Stimulated activated CD4-positive, alpha-beta T cell treated with anti-CD3 and anti-CD28 coated beads, TNF-alpha, amount 100 ng/mL, for 48 hours (primary cell): ENCODE data around the gene CNTROB.
"Not testable (repeated sequence)": the region's sequence is repeated elsewhere in the genome, so short reads cannot be mapped to it uniquely, and the experiment has no call there.

Experiments used
- DNase-seq, 3 donors: peaks; one replicate each; pipeline ENCODE4 v3.0.0-alpha.2; 2020; ENCODE audit warnings: low read depth in 3 of 3

Gene CNTROB

DNA sequence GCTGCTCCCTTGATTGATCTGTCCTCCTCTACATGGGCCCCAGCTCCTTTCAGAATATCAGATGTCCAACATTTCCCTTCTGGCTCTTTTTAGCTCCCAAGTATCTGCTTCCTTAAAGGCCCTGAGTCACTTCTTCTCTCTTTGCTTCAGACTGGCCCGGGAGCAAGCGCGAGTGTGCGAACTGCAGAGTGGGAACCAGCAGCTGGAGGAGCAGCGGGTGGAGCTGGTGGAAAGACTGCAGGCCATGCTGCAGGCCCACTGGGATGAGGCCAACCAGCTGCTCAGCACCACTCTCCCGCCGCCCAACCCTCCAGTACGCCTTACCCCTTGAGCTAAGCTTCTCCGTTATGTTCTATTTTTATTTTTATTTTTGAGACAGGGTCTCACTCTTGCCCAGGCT, 12.3 kb downstream of the CNTROB start:
- no peak for DNase-seq

DNA sequence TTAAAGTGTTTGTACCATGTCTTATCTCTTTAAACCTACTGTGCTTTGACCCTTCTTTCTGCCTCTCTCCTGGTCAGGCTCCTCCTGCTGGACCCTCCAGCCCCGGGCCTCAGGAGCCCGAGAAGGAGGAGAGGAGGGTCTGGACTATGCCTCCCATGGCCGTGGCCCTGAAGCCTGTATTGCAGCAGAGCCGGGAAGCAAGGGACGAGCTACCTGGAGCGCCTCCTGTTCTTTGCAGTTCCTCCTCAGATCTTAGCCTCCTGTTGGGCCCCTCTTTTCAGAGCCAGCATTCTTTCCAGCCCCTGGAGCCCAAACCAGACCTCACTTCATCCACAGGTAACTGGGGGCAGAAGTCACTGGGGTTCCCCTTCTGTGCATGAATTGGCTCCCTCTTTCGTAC, 13.6 kb downstream of the CNTROB start:
- no peak for DNase-seq

DNA sequence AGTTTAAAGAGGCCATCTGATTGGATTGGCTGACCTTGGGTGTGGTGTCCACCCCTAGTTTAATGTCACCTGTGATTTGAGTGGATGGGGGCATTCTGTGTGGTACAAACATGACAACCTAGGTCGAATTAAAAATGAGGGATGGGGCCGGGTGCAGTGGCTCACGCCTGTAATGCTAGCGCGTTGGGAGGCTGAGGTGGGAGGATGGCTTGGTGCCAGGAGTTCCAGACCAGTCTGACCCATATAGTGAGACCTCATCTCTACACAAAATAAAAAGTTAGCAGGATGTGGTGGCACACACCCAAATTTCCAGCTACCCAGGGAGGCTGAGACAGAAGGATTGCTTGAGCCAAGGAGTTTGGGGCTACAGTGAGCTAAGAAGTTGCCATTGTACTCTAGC, 14.4 kb downstream of the CNTROB start:
- no peak for DNase-seq

DNA sequence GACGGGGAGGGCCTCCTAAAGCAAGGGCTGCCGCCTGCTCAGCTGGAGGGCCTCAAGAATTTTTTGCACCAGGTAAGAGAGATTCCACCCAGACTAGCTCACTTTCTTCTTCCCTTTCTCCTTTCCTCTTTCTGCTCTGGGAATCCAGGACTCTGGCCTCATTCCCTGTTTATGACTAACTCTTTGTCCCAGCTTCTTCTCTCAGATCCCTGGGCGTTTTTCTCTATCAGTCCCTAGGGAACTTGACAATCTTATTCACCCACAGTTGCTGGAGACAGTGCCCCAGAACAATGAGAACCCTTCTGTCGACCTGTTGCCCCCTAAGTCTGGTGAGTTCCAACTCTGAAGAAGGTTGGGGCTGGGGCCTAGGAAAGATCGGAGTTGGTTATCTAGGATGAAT, 15.6 kb downstream of the CNTROB start:
- DNase-seq, result no peak

DNA sequence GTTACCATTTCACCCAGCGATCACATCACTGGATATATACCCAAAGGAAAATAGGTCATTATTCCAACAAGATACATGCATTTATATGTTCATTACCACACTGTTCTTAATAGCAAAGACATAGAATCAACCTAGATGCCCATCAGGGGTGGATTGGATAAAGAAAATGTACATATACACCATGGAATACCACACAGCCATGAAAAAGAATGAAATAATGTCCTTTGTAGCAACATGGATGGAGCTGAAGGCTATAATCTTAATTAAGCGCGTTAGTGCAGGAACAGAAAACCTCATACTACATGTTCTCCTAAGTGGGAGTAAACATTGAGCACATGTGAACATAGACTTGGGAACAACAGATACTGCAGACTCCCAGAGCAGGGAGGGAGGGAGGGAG, 18.6 kb downstream of the CNTROB start:
- no peak for DNase-seq

DNA sequence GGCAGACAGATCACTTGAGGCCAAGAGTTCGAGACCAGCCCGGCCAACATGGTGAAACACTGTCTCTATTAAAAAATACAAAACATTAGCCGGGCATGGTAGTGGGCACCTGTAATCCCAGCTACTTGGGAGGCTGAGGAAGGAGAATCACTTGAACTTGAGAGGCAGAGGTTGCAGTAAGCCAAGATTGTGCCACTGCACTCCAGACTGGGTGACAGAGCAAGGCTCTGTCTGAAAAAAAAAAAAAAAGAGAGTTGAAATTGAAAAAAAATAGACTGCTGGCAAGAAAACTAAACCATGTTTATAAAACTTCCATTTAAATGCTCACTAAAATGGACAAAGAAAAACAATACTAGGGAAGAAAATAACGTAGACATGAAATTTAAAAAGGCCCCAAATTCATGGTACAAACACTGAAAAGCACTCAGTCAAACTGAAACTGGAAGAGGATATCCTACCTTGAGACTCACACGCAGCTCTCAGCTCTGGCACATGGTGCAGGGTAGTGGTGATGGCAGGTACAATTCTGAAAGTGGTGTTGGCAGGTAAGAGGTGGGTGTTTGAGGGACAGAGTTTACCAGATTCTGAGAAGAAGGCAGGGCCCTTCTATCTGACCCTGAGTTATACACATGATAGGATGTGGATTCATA, 19.3 kb downstream of the CNTROB start:
- peak in 1 of 3 donors; percentile 41 for DNase-seq

DNA sequence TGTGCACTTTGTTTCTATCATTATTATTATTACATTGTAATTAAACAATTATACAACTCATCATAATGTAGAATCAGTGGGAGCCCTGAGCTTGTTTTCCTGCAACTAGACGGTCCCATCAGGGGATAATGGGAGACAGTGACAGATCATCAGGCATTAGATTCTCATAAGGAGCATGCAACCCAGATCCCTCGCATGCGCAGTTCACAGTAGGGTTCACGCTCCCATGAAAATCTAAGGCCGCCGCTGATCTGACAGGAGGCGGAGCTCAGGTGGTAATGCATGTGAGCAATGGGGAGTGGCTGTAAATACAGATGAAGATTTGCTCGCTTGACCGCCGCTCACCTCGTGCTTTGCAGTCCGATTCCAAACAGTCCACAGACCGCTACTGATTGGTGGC, 21.3 kb downstream of the CNTROB start:
- not testable (repeated sequence) for DNase-seq

DNA sequence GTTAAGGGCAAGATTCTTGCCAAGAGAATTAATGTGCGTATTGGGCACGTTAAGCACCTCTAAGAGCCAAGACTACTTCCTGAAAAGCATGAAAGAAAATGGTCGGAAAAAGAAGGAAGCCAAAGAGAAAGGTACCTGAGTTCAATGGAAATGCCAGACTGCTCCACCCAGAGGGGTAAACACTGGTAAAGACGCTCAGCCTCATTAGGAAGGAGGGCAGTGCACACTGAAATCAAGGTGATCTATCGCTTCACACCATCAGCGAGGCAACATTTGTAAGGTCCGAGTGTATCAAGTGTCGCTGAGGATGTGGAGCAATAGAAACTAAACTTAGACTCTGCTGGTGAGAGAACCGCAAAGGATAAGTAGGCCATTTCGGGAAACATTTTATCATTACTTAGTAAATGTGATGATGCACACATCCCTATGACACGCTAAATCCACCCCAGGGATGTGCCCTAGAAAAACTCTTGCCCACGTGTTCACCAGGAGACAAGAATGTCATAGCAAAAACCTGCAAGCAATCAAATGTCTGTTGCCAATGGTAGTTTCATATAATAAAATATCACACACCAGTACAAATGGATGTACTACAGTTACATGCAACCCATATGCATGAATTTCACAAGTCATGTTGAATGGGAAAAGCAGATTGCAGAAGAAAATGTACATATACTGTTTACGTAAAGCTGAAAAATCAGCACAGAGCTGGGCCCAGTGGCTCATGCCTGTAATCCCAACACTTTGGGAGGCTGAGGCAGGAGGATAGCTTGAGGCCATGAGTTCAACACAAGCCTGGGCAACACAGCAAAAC, 23.6 kb downstream of the CNTROB start:
- DNase-seq, result no peak

DNA sequence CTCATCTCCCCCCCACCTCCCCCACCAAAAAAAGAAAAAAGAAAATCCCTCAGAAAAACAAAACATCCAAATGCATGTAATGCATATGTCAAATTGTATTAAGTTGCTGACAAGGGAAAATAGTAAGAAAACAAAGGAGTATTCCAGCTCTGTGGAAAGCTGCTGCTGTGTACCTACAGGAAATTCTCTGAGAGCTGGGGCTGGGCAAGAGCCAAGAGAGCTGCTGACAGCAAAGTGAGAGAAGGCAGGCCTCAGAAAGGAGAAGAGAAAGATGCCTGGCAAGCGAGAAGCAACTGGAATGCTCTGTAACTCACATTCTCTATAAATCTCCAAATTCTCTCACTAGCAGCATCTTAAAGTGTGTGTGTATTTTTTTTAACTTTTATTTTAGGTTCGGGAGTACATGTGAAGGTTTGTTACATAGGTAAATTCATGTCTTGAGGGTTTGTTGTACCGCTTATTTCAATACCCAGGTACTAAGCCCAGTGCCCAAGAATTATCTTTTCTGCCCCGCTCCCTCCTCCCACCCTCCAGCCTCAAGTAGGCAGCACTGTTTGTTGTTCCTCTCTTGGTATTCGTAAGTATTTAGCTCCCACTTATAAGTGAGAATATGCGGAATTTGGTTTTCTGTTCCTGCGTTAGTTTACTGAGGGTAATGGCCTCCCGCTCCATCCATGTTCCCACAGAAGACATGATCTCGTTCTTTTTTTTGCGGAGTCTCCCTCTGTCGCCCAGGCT, 24.4 kb downstream of the CNTROB start:
- DNase-seq, result no peak

DNA sequence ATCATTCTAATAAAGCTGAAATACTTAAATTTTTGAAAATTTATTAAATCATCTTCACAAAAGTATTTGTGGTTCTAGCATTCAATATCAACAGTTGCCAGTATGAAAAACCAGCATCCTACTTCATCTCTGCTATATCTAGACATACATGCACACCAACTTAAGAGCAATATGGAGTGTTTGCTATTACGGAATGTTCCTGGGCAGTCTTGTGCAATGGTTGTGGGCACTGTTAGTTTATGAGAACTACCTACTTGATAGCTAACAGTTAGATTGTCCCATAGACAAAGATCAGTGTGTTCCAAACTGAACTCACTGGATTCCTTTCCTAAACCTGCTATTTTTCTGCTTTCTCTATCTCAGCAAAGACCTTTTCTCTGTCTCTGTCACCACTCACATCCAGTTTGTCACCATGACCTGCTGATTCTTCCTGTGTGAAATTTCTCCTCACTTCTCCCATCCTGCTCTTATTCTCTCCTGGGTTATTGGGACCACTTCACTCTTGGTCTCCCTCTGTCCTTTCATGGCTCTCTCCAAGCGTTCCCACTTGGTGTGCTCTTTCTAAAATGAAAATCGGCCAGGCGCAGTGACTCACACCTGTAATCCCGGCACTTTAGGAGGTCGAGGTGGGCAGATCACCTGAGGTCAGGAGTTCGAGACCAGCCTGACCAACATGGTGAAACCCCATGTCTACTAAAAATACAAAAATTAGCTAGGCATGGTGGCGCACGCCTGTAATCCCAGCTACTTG, 27.7 kb downstream of the CNTROB start:
- no peak for DNase-seq

DNA sequence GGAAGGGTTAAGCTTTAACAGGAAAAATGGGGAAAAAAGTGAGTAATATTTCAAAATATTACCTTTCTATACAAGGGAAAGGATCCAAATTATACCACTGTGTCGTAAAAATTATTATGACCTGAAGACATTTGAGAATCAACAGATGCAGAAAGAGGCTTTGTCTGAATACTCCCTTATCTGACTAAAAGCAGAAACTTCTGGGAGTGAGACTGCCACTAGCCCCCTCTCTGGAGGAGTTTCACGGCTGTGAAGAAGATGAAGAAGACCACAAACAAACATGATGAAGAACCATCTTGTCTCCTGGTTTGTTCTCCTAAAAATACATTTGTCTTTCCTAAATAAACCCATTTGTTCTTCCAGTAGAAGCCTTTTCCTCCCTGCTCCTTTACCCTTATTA, 29.4 kb downstream of the CNTROB start:
- no peak for DNase-seq

DNA sequence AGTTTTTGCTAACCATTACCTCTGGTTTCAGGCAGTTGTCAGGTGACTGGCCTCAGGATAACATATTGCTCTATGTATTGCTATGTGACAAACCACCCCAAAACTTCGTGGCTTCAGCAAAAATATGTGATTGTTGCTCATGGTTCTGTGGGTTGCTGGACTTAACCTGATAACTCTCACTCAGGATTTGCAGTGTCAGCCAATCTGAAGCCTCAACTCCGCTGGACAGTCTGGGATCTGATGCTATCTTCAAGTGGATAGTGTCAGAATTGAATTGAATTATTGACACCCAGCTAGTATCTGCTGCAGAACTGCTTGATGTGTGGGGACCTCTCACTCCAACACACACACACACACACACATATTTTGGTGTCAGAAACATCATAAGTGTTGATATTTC, 35.7 kb downstream of the CNTROB start:
- no peak for DNase-seq

DNA sequence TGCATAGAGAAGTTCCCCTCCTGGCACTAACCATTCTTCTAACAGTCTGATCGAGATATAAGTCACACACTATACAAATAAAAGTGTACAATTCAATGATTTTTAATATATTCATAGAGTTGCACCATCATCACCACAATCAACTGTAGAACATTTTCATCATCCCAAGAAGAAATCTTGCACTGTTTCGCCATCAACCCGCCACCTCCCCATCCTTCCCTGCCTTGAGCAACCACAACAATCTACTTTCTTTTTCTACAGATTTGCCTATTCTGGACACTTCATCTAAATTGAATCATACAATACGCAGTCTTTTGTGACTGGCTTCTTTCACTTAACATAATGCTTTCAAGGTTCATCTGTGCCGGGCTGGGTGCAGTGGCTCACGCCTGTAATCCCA, 37.4 kb downstream of the CNTROB start:
- DNase-seq, result no peak

DNA sequence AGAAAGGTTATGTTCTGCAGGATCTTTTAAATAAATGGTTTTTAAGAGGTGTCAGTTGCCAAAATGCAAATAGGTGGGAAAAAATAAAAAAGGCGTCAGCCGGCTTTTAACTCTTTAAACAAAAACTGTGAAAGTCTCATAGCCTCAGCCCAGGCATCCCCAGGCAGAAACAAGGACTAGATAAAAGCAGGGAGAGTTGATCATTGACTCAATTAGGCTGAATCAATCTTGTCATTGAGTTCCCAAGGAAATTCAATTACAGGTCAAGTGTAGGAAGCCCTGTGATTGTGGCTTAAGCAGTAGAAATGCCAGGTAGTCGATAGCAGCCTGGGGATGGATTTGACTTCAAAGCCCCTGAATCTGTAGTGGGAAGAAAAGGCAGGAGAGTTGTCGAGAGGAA, 39.6 kb downstream of the CNTROB start:
- no peak for DNase-seq

DNA sequence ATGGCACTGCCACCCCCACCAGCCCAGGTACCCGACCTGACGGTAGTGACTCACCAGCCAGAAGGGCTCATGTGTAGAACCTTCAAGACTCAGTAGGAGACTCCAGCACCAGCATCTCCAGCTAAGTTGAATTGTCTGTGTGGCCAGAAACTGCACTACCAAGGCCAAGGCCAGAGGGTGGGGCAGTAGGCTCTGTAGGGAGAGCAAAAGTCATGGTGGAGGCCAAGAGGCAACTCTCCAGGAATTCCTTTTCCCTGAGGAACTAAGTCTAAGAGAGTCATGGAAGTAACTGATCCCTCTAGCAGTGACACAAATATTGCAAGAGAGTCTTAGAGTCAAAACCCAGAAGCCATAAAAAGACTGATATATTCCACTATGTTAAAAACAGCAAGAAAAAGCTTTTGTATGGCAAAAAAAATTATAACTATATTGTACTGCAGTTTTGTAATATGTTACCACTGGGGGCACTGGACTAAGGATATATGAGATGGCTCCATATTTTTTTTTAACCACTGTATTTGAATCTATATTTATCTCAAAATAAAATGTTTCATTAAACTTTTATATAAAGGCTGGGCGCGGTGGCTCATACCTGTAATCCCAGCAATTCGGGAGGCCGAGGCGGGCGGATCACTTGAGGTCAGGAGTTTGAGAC, 40.3 kb downstream of the CNTROB start:
- DNase-seq, result no peak

DNA sequence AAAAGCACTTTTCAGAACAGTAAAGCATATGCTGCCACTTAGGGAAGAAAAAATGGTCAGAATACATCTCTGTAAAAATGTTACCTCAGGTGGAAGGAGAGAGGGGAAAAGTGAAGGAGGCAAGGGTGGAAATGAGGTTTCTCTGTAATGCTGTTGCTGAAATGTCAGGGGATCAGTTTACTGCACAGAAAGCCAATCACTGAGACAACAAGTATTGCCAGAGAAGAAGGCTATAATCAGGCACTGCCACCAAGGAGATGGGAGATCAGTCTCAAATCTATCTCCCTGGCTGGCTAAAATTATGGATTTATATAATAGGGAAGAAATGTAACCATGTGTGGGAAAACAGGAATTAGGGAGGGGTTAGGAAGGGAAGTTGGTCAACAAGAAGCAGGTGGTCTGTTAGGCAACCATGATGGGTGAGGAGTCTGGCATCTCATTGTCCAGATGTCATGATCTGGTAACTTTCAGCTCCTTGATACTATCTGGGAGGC, 42.7 kb downstream of the CNTROB start:
- DNase-seq, result no peak

DNA sequence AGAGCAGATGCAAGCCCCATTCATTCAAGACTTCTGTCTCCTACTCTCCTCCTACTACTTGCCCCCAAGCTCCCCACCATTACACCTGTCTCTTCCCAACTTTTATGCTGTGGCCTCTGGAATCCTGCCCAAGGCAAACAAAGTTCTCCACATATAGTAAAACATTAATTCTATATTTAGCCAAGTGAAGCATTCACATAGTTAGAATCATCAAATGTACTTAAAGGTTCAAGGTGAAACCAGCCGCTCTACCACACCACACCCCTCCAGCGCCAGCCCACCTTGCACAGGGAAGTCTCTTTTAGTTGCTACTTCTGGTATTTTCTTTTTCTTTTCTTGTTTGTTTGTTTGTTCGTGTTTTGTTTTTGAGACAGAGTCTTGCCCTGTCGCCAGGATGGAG, 45.0 kb downstream of the CNTROB start:
- no peak for DNase-seq

DNA sequence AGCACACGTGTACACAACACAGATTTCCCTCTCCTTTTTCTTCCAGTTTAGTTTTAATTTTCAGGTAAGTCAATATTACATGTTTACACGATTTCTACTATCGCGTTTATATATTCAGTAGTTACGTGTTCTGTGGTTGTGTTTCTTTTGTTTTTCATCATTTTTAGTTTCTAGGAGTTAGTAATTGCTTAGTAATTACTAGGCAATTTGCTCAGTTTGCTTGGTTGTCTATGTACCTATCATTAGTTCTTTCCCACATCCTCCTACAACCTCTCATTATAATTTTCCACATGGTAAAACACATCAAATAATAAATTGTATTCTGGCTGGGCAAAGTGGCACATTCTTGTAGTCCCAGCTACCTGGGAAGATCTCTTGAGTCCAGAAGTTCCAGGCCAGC, 45.8 kb downstream of the CNTROB start:
- no peak for DNase-seq

DNA sequence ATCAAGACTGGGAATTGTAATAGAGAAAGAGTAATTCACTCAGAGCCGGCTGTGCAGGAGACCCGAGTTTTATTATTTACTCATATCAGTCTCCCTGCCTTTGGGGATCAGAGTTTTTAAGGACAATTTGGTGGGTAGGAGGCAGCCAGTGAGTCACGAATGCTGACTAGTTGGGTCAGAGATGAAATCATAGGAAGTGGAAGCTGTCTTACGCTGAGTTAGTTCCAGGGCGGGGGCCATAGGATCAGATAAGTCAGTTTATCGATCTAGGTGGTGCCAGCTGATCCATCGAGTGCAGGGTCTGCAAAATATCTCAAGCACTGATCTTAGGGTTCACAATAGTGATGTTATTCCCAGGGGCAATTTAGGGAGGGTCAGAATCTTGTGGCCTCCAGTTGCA, 50.2 kb downstream of the CNTROB start:
- no peak for DNase-seq

DNA sequence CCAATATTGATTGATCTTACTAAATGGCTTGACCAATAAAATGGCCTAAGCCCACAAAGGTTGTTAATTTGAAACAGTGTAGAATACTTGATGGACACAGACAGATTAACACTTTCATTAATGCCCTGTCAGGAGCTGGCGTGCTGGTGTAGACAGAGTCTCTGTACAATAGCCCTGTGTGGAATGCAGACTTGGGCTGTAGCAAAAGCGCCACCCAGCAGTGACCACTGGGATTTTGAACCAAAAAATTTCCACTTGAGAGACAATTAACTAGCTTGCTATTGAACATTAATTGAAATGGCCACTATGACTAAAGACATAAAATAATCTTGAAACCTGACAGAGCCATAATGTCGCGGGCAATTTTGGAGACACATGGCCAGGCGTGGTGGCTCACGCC, 50.7 kb downstream of the CNTROB start:
- DNase-seq, result no peak

DNA sequence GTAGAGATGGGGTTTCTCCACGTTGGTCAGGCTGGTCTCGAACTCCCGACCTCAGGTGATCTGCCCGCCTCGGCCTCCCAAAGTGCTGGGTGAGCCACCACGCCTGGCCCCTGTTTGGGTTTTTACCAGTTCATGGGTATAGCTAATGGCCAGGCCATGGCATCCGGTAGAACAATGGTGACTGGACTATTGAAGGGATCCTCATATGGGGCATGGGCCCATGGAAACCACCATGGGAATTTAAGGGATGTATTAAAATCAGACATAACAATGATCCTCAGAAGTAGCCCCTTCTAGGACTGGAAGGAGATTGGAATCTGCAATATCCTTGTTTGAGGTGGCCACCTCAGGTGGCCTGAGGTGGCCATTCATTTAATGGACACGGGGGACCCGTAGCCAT, 52.9 kb downstream of the CNTROB start:
- DNase-seq, result no peak
